GM19468 (cell line): ENCODE results near the gene SLC38A1.
"Not testable (repeated sequence)": the region's sequence is repeated elsewhere in the genome, so short reads cannot be mapped to it uniquely, and the experiment has no call there.

Experiments
- ATAC-seq: cut with Tn5 transposase; IDR thresholded peaks from one replicate; pipeline ENCODE4 v1.9.1; 2021; ENCODE audit warnings: mild to moderate bottlenecking, moderate library complexity, moderate number of reproducible peaks; ENCODE audit not compliant: unreplicated experiment; ENCODE audit errors: extremely low read depth

SLC38A1 gene

DNA sequence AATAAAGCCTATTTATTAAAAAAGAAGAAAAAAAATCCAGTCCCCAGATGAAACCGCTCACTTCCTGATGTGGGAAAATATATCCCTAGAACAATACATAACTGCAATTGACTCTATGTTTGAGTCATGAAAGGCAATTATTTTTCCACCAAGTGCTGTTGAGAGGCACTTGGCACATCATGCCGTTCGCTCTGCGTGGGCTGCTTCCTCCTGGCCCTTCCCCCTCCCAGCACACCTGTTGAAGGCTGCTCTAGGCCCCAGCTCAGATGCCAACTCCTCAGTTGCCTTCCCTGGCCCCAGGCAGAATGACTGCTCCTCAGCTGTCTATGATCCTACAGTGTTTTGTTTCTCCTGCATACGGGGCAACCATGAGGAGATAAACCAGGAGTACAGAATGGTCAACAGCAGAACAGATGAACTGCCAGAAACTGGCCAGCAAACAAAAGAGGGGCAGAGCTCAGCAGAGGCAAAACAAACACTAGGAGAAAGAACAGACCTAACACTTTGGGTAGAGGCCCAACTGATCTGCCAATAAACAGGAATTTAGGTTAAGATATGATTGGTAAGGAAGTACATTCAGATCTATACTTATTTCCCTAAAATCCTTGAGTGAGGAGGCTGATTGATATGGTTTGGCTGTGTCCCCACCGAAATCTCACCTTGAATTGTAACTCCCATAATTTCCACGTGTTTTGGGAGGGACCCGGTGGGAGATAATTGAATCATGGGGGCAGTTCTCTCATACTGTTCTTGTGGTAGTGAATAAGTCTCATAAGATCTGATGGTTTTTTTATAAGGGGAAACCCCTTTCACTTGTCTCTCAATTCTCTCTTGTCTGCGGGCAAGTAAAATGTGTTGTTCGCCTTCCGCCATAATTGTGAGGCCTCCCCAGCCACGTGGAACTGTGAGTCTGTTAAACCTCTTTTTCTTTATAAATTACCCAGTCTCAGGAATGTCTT lies 58.6 kb downstream of the SLC38A1 start:
- no peak for ATAC-seq

DNA sequence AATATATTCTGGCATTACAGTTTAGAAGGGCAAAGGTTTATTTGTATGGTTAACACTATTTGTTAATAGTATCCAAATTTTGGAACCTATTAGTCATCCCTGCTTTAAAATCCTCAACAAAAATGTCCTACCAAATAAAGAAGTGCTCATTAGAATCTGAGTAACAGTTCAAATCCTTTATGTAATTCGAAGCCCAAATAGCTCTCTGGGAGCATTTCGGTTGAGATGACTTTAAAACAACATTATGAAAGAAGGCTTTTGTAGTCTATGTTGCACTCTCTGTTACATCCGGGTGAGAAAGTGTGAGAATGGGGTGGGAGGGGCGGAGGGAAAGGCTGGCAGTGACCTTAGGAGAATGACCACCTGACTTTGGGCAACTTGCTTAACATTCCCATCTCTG lies 59.7 kb downstream of the SLC38A1 start:
- ATAC-seq, result no peak

DNA sequence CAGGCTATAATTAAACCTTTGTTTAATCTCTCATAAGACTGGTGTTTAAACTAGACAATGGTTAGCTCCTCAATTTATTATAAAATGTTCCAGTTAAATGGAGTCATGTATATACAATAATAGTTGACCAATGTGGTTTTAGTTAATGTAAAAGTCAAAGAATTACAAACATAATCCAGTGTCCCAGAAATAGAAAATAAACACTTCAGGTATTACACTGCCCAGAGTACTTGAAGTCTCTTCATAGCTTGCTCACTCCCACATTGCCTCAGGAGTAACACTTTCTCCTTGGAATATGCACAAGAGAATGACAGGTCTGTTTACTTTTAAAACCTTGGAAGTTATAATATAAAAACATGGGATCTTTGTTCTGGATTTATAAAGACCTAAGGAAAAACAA lies 60.5 kb downstream of the SLC38A1 start:
- ATAC-seq, result no peak

DNA sequence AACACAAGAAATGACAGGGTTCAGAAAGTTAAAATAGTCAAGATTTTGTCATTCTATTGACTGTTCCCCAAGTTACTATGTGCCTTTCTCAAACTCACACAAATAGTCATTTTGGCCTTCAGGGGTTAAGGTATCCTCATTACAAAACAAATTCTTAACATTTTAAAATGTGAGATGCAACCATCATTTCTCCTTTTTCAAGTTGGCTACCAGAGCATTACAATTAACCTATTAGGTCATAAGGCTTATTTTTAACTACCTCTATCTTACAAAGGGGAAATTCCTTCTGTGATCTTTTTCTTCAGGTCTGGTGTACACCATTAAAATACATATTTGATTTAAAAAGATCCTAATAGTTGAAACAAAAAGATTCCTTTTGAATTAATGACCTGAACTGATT lies 61.2 kb downstream of the SLC38A1 start:
- no peak for ATAC-seq

DNA sequence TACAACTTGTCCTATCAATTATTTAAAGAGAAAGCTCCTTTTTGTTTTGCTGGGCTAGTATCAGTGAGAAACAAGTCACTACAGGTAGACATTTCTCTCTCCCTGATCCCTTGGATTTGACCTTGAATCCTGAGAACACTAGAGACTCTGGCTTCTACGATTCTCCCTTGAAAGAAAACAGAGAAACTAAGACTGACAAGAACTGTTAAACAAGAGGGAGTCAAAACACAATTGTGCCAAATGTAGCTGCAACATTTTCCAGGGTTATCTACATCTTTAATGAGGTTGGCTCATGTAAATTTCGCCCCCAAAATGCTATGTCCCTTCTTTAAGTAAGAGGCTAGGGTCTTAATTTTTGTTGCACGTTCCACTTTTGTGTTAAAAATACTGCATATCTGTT lies 62.4 kb downstream of the SLC38A1 start:
- ATAC-seq, result no peak

DNA sequence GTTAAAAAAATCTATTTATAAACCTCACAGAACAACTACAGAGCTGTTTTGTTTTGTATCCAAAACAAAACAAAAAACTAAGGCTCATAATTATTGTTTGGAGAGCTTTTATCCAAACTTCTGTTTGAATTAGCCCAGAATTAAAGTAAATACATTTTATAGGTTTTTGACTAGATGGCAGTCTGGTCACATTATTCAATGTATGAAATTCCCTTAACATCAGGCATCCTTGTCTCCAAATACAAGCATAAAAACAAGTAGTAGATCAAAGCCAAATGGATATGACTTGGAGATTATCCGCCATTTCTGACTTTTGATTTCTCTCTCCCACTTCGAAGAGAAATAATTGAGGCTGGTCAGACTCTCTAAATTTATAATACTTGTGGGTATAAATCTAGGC lies 63.5 kb downstream of the SLC38A1 start:
- ATAC-seq, result no peak

DNA sequence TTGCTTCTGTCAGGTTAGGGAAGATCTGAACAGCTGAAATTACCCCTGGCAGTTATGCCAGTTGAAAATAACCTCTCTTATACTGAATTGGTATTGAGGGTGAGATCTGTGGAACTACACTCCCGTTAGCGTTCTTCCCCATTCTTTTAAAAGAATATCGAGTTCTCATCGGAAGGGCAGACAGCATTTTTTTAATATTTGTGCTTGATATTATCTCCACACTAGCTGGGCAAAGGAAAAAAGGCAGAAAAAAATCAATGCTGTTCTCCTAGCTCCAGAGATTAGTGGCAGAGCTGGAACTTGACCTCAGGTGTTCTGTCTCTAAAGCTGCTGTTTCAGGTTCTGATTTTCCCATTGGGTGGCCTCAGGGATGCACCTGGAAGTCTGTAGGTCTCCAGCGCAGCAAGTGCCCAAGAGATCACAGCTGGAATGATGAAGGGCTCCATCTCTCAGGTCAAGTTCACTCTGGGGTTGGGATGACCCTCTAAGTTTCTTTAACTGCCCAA lies 67.5 kb downstream of the SLC38A1 start:
- no peak for ATAC-seq

DNA sequence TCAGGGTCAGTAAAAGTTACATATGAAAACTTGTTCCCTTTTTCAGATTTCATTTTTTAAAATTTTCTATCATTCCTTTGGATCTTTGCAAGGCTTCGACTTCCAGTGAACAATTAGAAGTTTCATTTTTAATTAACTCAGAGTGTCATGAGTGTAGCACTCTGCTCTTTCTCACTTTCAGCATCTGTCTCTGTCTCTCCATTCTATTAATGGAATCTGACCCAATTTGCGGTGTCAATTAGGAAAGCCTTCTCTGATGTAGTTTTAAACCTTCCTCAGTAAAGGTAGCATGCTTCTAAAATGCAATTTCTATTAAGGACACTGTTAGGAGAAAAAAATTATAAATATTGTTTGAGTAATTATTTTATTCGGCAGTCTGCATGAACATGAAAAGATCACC lies 68.3 kb downstream of the SLC38A1 start:
- no peak for ATAC-seq

DNA sequence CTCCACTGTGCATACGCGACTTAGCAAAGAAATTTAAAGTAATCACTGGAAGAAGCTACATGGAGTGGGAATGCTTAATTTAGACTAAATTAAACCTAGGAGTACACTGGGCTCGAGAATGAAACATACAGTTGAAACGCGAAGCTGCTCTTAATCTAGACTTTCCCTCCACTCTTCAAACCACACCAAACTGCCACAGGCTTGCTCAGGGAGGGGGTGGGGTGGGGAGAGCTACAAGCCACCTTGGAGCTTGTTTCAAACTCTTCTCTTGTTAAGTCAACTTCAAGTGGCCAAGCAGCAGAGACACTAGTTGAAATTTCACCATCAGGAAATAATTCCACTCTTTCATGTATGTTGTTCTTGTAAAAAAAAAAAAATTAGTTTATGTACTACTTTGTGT lies 69.9 kb downstream of the SLC38A1 start:
- ATAC-seq, result no peak

DNA sequence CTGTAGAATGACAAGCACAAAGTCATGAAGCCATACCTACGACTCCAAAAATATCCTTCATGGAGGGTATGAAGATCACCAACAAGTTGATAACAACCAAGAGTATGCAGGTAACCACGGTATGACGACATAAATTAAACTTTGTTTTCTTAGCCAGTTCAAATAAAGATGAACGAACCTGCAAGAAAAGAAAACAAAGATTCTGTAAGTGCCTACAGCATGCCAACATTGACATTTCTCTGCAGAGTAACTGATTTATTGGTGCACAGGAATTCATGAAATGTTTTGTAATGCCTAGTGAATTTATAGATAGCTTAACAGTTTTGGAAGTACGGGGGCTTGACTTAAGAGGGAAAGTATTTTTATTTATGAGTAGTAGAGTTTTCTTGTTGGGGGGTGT lies 71.0 kb downstream of the SLC38A1 start:
- ATAC-seq, result no peak

DNA sequence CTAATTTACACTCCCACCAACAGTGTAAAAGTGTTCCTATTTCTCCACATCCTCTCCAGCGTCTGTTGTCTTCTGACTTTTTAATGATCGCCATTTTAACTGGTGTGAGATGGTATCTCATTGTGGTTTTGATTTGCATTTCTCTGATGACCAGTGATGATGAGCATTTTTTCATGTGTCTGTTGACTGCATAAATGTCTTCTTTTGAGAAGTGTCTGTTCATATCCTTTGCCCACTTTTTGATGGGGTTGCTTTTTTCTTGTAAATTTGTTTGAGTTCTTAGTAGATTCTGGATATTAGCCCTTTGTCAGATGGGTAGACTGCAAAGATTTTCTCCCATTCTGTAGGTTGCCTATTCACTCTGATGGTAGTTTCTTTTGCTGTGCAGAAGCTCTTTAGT lies 78.3 kb downstream of the SLC38A1 start:
- ATAC-seq, result not testable (repeated sequence)

DNA sequence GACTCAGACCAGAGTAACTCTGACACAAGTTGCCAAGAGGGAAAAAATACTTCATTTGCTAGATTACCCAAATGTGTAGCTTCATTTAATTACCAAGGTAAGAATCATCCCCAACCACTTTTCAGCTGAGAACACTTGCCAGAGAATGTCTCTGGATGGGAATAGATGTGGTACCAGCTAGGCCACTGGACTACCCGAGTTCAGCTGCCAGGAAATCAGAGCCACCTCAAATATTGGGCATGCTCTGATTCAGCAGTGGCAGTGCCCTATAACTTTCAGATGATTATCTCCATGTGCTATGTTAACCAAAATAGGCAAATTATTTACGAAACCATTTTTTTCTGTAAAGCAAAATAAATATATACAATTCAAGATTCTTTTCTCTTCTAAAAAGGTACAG lies 80.7 kb downstream of the SLC38A1 start:
- ATAC-seq, result no peak

DNA sequence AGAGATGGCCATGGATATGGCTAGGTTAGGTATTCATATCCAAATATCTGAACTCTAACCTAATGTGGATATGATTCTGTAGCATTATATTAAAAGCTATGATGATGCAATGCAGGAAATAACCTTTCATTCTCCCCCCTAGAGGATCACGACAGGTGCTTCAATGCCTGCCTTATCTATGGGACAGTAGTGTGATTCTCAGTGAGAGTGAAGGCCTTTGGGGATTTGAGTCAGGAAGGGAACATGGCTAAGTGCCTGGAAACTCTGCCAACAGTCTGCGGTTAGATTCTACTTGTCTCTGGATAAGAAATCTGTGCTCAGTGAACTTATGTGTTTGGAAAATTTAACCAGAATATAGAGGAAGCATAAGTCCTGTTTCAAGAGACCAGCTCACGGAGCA lies 81.8 kb downstream of the SLC38A1 start:
- no peak for ATAC-seq

DNA sequence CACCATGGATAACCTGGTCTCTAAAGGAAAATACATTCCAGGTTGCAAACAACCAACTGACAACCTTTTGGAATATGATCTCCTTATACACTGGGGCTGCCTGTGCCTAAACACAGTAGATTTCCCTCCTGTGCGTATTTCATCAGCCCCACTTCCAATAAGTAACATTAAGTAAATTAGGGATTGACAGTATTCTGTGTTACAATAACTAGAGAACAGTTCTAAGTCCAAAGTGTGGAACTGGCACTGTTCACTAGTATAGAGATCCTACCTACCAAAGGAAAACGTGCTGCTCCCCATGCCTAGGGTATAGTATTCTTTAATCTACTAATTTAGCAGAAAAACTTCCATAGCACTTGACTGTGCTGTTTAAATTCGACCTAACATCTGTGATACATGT lies 82.8 kb downstream of the SLC38A1 start:
- no peak for ATAC-seq

DNA sequence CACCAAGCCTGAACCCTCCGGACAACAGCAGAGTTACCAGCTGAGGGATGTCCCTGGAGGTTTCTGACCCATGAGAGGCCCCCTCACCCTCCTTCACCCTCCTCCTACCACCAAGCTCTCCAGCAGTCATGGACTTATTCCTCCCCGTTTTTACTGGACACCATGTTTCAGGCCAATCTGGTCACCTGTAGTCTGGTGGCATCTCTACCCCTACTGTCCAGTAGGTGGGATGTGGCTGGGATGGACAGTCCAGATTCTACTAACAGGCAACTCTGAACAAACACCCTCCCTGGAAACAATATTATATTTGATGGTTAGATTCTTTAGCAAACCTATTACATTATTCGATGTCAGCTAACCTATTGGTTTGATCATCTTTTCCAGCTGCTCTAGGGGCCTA lies 83.2 kb downstream of the SLC38A1 start:
- no peak for ATAC-seq

DNA sequence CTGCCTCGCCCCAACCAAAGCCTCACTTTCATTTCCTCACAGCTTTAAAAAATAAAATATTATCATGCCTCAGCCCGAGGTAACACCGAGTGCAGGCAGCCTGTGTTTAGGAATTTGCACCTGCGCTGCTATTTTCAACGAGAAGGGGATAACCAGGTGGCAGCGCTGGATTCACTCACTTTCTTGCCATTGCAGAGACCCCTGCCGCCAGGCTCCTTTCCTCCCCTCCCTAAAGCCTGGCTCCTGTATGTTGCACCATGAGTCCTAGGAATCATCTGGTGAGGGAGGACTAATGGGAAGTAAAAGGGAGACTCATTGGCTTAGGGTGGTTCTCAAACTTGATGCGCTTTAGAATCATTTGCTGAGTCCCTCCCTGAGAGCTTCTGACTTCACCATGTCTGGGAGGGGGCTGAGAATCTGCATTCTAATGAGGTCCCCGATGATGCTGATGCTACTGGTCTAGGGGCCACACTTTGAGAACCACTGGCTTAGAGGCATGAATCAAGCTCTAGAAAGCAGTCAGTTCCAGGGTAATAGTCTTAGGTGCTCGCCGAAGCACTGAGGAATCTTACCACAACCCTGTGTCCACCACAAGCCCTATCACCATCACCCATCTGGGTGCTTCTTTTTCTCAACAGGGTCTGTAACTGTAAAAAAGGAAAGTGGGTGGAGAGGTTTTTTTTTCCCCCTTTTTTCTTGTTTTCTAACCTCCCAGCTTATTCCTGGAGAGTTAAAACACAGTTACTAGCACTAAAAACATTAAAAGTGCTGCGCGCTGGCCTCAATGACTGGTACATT lies 83.8 kb downstream of the SLC38A1 start:
- no peak for ATAC-seq

DNA sequence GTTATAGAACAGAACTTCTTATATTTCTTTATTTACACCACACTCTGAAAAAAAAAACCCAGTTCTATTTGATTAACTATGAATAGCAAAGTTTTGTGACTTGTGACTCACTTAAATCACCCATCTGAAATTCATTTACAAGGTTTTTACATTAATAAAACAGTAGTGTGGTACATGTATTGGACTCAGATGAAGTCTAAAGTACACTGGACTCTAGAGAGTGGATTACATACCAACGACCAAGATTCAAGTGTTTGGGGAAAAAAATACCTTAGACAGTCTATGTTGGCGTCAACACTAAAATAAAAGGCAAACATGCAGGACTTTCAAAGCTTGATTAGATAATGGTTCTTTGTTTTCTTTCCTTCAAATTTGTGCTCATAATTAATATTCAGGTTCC lies 85.7 kb downstream of the SLC38A1 start:
- ATAC-seq, result no peak

DNA sequence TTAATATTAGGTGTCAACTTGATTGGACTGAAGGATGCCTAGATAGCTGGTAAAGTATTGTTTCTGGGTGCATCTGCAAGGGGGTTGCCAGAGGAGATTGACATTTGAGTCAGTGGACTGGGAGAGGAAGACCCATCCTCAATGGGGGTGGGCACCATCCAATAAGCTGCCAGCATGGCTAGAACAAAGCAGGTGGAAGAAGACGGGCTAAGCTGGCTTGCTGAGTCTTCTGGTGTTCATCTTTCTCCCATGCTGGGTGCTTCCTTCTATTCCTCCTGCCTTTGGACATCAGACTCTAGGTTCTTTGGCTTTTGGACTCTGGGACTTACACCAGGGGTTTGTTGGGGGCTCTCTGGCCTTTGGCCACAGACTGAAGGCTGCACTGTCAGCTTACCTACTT lies 87.4 kb downstream of the SLC38A1 start:
- no peak for ATAC-seq

DNA sequence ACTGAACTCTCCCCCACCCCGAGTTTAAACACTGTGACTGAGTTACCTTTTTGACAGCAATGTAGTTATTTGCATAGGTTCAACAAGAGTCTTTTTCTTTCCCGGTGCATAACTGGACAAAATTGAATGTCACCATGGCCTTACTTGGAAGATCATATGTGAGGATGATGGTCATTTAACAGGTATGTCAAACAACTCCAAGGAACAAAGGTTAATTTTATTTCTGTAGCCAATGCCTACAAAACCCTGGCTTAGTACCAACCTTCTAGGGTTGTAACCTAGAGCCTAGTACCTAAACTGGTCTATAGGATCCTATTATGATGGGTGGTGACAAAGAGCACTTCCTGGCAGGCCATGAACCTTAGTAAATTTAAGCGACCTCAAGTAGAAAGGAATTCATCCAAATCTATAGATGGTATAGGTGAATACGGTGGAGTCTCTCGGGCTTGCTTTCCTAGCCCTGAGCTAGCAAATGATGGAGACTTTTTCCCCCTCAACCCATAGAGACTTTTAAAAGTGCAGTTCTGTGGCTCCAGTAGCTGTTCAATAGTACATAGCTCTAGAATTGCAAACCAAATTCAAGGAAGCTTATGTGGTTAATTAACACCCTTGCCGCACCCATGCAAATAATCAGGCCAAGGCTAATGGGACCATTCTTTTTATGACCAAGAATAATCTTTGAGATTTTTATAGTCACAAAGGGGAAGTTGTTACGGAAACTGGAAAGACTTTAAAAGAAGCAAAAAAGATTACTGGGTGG lies 89.0 kb downstream of the SLC38A1 start:
- ATAC-seq, result peak; percentile 43

DNA sequence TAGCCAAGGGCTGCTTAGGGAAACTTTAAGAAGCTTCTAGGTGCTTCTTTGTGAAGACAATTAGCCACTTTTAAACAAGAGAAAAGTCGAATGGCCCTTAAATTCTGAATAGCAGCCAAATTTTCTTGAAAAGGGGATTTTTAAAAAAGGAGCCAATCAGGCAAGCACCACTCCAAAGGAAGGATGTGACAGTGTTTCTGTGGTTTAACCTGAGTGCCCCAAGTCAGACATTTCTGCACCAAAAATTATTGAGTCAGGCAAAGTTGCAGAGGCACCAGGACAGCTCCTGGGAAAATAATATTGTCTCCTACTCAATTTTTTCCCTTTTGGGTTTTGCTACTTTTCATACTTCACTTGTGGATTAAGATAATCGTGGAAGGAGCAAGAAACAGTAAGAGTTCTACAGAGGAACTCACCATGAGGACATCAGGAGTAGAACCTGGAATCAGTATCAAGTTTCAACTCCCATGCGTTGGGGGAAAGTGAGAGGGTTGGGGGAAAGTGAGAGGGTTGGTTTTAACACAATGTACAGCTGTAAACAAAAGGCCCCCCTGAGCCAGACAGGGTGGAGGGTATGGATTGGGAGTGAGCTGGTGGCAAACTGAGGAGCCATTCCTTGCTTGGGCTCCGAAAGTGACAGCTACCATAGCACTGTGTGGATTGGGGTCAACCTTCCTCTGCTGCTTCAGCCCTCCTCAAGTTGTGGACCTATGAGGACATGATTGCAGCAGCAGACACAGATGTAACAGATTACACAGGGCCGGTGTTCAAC lies 90.8 kb downstream of the SLC38A1 start:
- no peak for ATAC-seq
